GM23338 (cell line): ENCODE measurements around the gene TPCN2. TPM values are rescaled to one million over a fixed set of nuclear protein-coding genes. Genes with fewer than 3 reads are reported as not detected.

Source experiments
- ATAC-seq: fragments of 200-7000 bp; cut with Tn5 transposase; 3 replicates; pipeline ENCODE4 v1.9.1; 2020
- DNase-seq: peaks from one replicate; pipeline ENCODE4 v3.0.0-alpha.2; 2015; ENCODE audit warnings: low spot score
- H2AFZ ChIP-seq: fragments of 200-600 bp; sonication (generic); 2 replicates; pipeline ENCODE4 v1.8.0; 2016; ENCODE audit warnings: antibody characterized with exemption, mild to moderate bottlenecking, moderate library complexity
- H3F3A ChIP-seq: fragments of 200-600 bp; sonication (generic); replicated peaks from 2 replicates; pipeline ENCODE4 v1.8.0; 2017; ENCODE audit warnings: antibody characterized with exemption, mixed run types, low read depth
- H3K27ac ChIP-seq: fragments of 200-600 bp; sonication (generic); 2 replicates; pipeline ENCODE4 v1.6.1; 2016; ENCODE audit warnings: low read depth
- H3K27me3 ChIP-seq: fragments of 200-600 bp; sonication (generic); 2 replicates; pipeline ENCODE4 v1.8.0; 2016; ENCODE audit warnings: mild to moderate bottlenecking, mixed run types, moderate library complexity; ENCODE audit not compliant: insufficient read depth
- H3K36me3 ChIP-seq: fragments of 200-600 bp; sonication (generic); 2 replicates; pipeline ENCODE4 v1.8.0; 2016; ENCODE audit warnings: mild to moderate bottlenecking; ENCODE audit not compliant: insufficient read depth
- H3K4me1 ChIP-seq: fragments of 200-600 bp; sonication (generic); 2 replicates; pipeline ENCODE4 v1.8.0; 2016; ENCODE audit warnings: mild to moderate bottlenecking, moderate library complexity; ENCODE audit not compliant: insufficient read depth
- H3K4me2 ChIP-seq: fragments of 200-600 bp; sonication (generic); 2 replicates; pipeline ENCODE4 v1.7.1; 2017; ENCODE audit warnings: mixed run types
- H3K4me3 ChIP-seq: fragments of 200-600 bp; sonication (generic); 2 replicates; pipeline ENCODE4 v1.6.1; 2016; ENCODE audit warnings: mixed run types
- H3K79me2 ChIP-seq: fragments of 200-600 bp; sonication (generic); replicated peaks from 2 replicates; pipeline ENCODE4 v1.8.0; 2017; ENCODE audit warnings: mild to moderate bottlenecking; ENCODE audit not compliant: insufficient read depth
- H3K9me2 ChIP-seq: fragments of 200-600 bp; sonication (generic); 2 replicates; pipeline ENCODE4 v1.8.0; 2017; ENCODE audit not compliant: insufficient read depth
- H4K20me1 ChIP-seq: fragments of 200-600 bp; sonication (generic); replicated peaks from 2 replicates; pipeline ENCODE4 v1.8.0; 2017; ENCODE audit warnings: mild to moderate bottlenecking; ENCODE audit not compliant: insufficient read depth
- H3K27ac Mint-ChIP-seq: 2 replicates; pipeline ENCODE4 v1.8.0; 2020; ENCODE audit warnings: inconsistent platforms, mild to moderate bottlenecking, moderate library complexity, mixed read lengths
- H3K27me3 Mint-ChIP-seq: 3 replicates; pipeline ENCODE4 v1.8.0; 2022; ENCODE audit warnings: low read depth, mild to moderate bottlenecking, moderate library complexity, mixed read lengths, inconsistent platforms; ENCODE audit not compliant: insufficient read depth, poor library complexity
- H3K36me3 Mint-ChIP-seq: 3 replicates; pipeline ENCODE4 v1.8.0; 2021; ENCODE audit warnings: low read depth, mild to moderate bottlenecking, inconsistent platforms, moderate library complexity, mixed read lengths
- H3K4me1 Mint-ChIP-seq: 3 replicates; pipeline ENCODE4 v1.8.0; 2020; ENCODE audit warnings: mild to moderate bottlenecking, inconsistent platforms, mixed read lengths
- H3K4me3 Mint-ChIP-seq: 3 replicates; pipeline ENCODE4 v1.8.0; 2021; ENCODE audit warnings: moderate library complexity, mild to moderate bottlenecking, inconsistent platforms, mixed read lengths
- H3K9me3 Mint-ChIP-seq: 3 replicates; pipeline ENCODE4 v1.8.0; 2020; ENCODE audit warnings: moderate library complexity, mild to moderate bottlenecking, inconsistent platforms, mixed read lengths
- CREB1 ChIP-seq: fragments of 250-450 bp; sonication (Bioruptor Pico); IDR thresholded peaks from 2 replicates; pipeline ENCODE4 v1.5.0; 2020; ENCODE audit warnings: low read depth, mild to moderate bottlenecking, moderate library complexity
- CTCF ChIP-seq, 2 experiments: fragments of 200-600 bp in 1 of 2; sonication (generic) in 1 of 2; conservative IDR thresholded peaks; 2 replicates each; pipeline versions ENCODE4 v1.5.1 to v1.6.1; 2016 to 2017; ENCODE audit warnings: antibody characterized with exemption in 2 of 2, low read depth in 2 of 2, mild to moderate bottlenecking in 2 of 2, moderate library complexity in 1 of 2
- ETS1 ChIP-seq: IDR thresholded peaks from 2 replicates; pipeline ENCODE4 v1.6.1; 2016; ENCODE audit warnings: antibody characterized with exemption
- EZH2 ChIP-seq: fragments of 200-600 bp; sonication (generic); IDR thresholded peaks from one replicate; pipeline ENCODE4 v1.8.0; 2017; ENCODE audit warnings: antibody characterized with exemption, mild to moderate bottlenecking, low read depth; ENCODE audit not compliant: unreplicated experiment
- EZH2phosphoT487 ChIP-seq: fragments of 200-600 bp; sonication (generic); IDR thresholded peaks from one replicate; pipeline ENCODE4 v1.8.1; 2018; ENCODE audit warnings: antibody characterized with exemption; ENCODE audit not compliant: unreplicated experiment
- JUNB ChIP-seq: IDR thresholded peaks from one replicate; pipeline ENCODE4 v1.6.1; 2016; ENCODE audit warnings: antibody characterized with exemption; ENCODE audit not compliant: unreplicated experiment
- POLR2AphosphoS5 ChIP-seq: IDR thresholded peaks from 2 replicates; pipeline ENCODE4 v1.6.1; 2016; ENCODE audit warnings: antibody characterized with exemption, low read depth
- REST ChIP-seq: IDR thresholded peaks from one replicate; pipeline ENCODE4 v1.6.1; 2018; ENCODE audit warnings: antibody characterized with exemption; ENCODE audit not compliant: unreplicated experiment
- STAT1 ChIP-seq: IDR thresholded peaks from one replicate; pipeline ENCODE4 v1.6.1; 2016; ENCODE audit warnings: antibody characterized with exemption; ENCODE audit not compliant: unreplicated experiment
- ZNF331 ChIP-seq: fragments of 250-450 bp; sonication (Bioruptor Pico); IDR thresholded peaks from 2 replicates; pipeline ENCODE4 v1.5.0; 2020; ENCODE audit warnings: low read depth, mild to moderate bottlenecking, moderate library complexity
- polyA plus RNA-seq: library from polyadenylated mRNA; unstranded; fragments of >200 nt; fragmentation: Nextera tagmentation; extraction: Ambion mirVana; gene quantifications from 2 replicates; pipeline ENCODE4 v1.2.1, GENCODE V29; 2016
- total RNA-seq: library from RNA; depleted of rRNA; stranded (reverse); fragments of >200 nt; shearing (Covaris generic); gene quantifications from 2 replicates; pipeline ENCODE4 v1.2.3, GENCODE V29; 2014

Gene TPCN2
- total and polyA plus RNA-seq, 2 experiments from 2014 or later = 5.8 to 14.7 TPM

- peaks cover 17% of the 10 kb centered on the region for H3K27me3 Mint-ChIP-seq
- H3K4me3 Mint-ChIP-seq = no peak within 1 kb of the TSS
- Histone ChIP-seq H3K9me2 (no peaks in the 10 kb centered on the region), H2AFZ (0 out of 2 replicates have a peak within 1 kb of the TSS, but pooled peaks have one; percentile 38), H3K27me3 (no peaks in the 10 kb centered on the region), H3K36me3 (no peaks in the 10 kb centered on the region), H3K4me2 (no peak within 1 kb of the TSS), H4K20me1 (no peaks in the 10 kb centered on the region), H3K27ac (no peak within 1 kb of the TSS), H3K4me1 (peaks cover 17% of the 10 kb centered on the region), H3F3A (no peaks in the 10 kb centered on the region), H3K79me2 (no peaks in the 10 kb centered on the region), H3K4me3 (no peak within 1 kb of the TSS)
- H3K36me3 Mint-ChIP-seq = no peaks in the 10 kb centered on the region
- H3K4me1 Mint-ChIP-seq = peaks cover 22% of the 10 kb centered on the region
- no peak for TF ChIP-seq CREB1 (CRISPR knock-in tag)
- TF ChIP-seq EZH2phosphoT487 = no peak
- no peak for TF ChIP-seq ZNF331 (CRISPR knock-in tag)
- TF ChIP-seq JUNB = no peak
- TF ChIP-seq STAT1 = no peak
- TF ChIP-seq POLR2AphosphoS5 = no peak
- no peak for TF ChIP-seq EZH2
- TF ChIP-seq ETS1 = no peak
- no peak within 1 kb of the TSS for H3K27ac Mint-ChIP-seq
- ATAC-seq (no peak), DNase-seq (no peak)
- H3K9me3 Mint-ChIP-seq = peaks cover 1% of the 10 kb centered on the region; the same call in 1 of the 3 replicates
Observed at GRCh38 chr11:69155302-69156234, 106.8 kb downstream of the TPCN2 start, which contains the start of gene SMIM38. SMIM38 (plus strand) TSS chr11:69155935; CDS start chr11:69157847, 1,912 bp downstream.

GRCh38 chr11:69156235-69156639 is 107.5 kb downstream of the TPCN2 start:
- Histone ChIP-seq H3K4me1 (peaks cover 17% of the 10 kb centered on the region), H3K4me3 (no peak overlapping the region), H3K9me2 (no peaks in the 10 kb centered on the region), H3K79me2 (no peaks in the 10 kb centered on the region), H3K27ac (no peak overlapping the region), H3F3A (no peaks in the 10 kb centered on the region), H3K4me2 (no peak overlapping the region), H2AFZ (no peak overlapping the region), H3K27me3 (no peaks in the 10 kb centered on the region), H4K20me1 (no peaks in the 10 kb centered on the region), H3K36me3 (no peaks in the 10 kb centered on the region)
- no peak for DNase-seq
- no peak for ATAC-seq
- Mint-ChIP-seq H3K9me3 (no peaks in the 10 kb centered on the region), H3K4me1 (peaks cover 20% of the 10 kb centered on the region), H3K4me3 (no peak overlapping the region), H3K27ac (no peak overlapping the region), H3K27me3 (peaks cover 17% of the 10 kb centered on the region), H3K36me3 (no peaks in the 10 kb centered on the region)
- TF ChIP-seq CTCF (conservative IDR thresholded peaks at IDR 0.05; ENCODE audit: low read depth in 2 of 2) (no peak), REST (no peak), JUNB (no peak), POLR2AphosphoS5 (no peak), ETS1 (no peak), EZH2 (no peak), EZH2phosphoT487 (no peak), ZNF331 (CRISPR knock-in tag) (no peak)
